GM18511 (cell line): ENCODE results near the gene TMED5.
"Not testable (repeated sequence)": the region's sequence is repeated elsewhere in the genome, so short reads cannot be mapped to it uniquely, and the experiment has no call there.

Source experiments
- ATAC-seq: cut with Tn5 transposase; IDR thresholded peaks from one replicate; pipeline ENCODE4 v1.9.1; 2021; ENCODE audit warnings: mild to moderate bottlenecking, moderate library complexity; ENCODE audit not compliant: unreplicated experiment

Gene TMED5

GRCh38 chr1:93179886-93180722 lies at the start of gene TMED5:
Gene TMED5, minus strand, starts transcription at chr1:93180413. Its CDS starts 171 bp downstream, at chr1:93180242.
- peak; percentile 85 for ATAC-seq

- ATAC-seq, result no peak
These were observed 42.9 kb upstream of the TMED5 start for GRCh38 chr1:93223023-93223675.

GRCh38 chr1:93221913-93222312 lies 41.7 kb upstream of the TMED5 start:
- ATAC-seq, result no peak

GRCh38 chr1:93220716-93221115 lies 40.5 kb upstream of the TMED5 start:
- ATAC-seq, result not testable (repeated sequence)

- ATAC-seq, result peak; percentile 85
These were observed 39.2 kb upstream of the TMED5 start for GRCh38 chr1:93219443-93219842.

- no peak for ATAC-seq
These were observed 35.1 kb upstream of the TMED5 start for GRCh38 chr1:93215322-93215721.

GRCh38 chr1:93207211-93207610 lies 27.0 kb upstream of the TMED5 start:
- ATAC-seq, result no peak

- no peak for ATAC-seq
These were observed 26.3 kb upstream of the TMED5 start for GRCh38 chr1:93206567-93206954.

- no peak for ATAC-seq
These were observed 25.8 kb upstream of the TMED5 start for GRCh38 chr1:93205892-93206566.

- no peak for ATAC-seq
These were observed 20.5 kb upstream of the TMED5 start for GRCh38 chr1:93200714-93201113.

- ATAC-seq, result no peak
These were observed 19.9 kb upstream of the TMED5 start for GRCh38 chr1:93200086-93200620.

GRCh38 chr1:93199150-93199549 lies 18.9 kb upstream of the TMED5 start:
- ATAC-seq, result no peak

GRCh38 chr1:93196591-93196990 lies 16.4 kb upstream of the TMED5 start:
- no peak for ATAC-seq

- ATAC-seq, result no peak
These were observed 14.2 kb upstream of the TMED5 start for GRCh38 chr1:93194231-93194990.

- no peak for ATAC-seq
These were observed 10.2 kb upstream of the TMED5 start for GRCh38 chr1:93190432-93190831.

- ATAC-seq, result no peak
These were observed 6.5 kb upstream of the TMED5 start for GRCh38 chr1:93186667-93187066.

GRCh38 chr1:93180723-93181613 lies 755 bp upstream of the TMED5 start, which contains the start of gene CCDC18:
Gene CCDC18, plus strand, starts transcription at chr1:93180724. Its CDS starts 2,638 bp downstream, at chr1:93183362.
- peak; percentile 34 for ATAC-seq

- ATAC-seq, result no peak
These were observed 1.8 kb downstream of the TMED5 start for GRCh38 chr1:93178418-93178817.

GRCh38 chr1:93177991-93178390 lies 2.2 kb downstream of the TMED5 start:
- no peak for ATAC-seq

- ATAC-seq, result not testable (repeated sequence)
These were observed 5.6 kb downstream of the TMED5 start for GRCh38 chr1:93174638-93175037.
